Activated CD4-positive, alpha-beta T cell treated with anti-CD3 and anti-CD28 coated beads, Interleukin-2, amount 50 U/mL, for 4 hours (primary cell): ENCODE results near the gene ELL.

Source experiments
- DNase-seq, 2 experiments: peaks; one replicate each; pipeline ENCODE4 v3.0.0-alpha.2; 2020

The ELL gene

GRCh38 chr19:18431351-18432197, 90.3 kb downstream of the ELL start:
- DNase-seq = no peak

GRCh38 chr19:18430417-18431144, 91.3 kb downstream of the ELL start:
- no peak for DNase-seq

GRCh38 chr19:18429717-18430416, 92.0 kb downstream of the ELL start:
- DNase-seq = no peak

- DNase-seq = peak; percentile 56 to 63
Measured at GRCh38 chr19:18428787-18429674, 92.8 kb downstream of the ELL start.

DNA sequence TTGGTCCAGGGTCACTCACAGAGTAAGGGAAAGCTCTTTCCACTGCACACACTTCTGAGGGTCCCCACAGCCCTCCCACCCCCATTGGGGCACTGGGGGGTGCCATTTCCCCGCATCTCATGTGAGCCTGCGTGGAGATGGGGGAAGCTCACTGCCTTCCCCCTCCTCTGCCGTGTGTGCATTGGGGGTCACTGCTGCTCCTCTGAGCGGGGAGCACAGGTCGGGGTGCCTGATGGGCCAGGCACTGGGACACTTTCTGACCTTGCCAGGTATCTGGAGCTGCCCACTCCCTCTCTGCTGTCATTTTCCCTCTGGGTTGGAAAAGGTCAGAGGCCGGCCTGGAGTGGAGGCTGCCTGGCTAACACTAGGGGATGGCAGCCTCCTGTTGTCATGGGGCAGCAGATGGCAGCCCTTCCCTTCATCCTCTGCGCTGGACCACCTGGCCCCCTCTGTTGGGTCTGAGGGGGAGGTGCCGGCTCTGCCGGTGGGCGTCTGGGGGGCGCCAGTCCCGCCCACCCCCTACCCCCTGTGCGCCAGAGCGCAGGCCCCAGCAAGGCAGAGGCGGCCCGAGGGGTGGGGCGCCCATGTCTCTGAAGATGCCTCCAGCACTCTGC, 93.6 kb downstream of the ELL start:
- no peak for DNase-seq

DNA sequence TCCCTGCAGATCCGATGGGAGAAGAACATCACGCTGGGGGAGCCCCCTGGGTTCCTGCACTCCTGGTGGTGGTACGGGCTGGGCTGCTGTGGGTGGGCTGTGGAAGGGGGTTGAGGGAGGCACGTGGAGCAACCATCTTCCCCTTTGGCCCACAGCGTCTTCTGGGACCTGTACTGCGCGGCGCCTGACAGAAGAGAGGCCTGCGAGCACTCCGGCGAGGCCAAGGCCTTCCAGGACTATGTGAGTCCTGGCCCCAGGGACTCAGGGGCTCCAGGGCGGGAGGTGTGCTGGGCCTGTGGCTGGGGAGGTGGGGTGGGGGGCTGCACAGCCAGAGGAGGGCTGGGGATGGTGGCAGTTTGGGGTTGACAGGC, 94.1 kb downstream of the ELL start:
- no peak for DNase-seq

DNA sequence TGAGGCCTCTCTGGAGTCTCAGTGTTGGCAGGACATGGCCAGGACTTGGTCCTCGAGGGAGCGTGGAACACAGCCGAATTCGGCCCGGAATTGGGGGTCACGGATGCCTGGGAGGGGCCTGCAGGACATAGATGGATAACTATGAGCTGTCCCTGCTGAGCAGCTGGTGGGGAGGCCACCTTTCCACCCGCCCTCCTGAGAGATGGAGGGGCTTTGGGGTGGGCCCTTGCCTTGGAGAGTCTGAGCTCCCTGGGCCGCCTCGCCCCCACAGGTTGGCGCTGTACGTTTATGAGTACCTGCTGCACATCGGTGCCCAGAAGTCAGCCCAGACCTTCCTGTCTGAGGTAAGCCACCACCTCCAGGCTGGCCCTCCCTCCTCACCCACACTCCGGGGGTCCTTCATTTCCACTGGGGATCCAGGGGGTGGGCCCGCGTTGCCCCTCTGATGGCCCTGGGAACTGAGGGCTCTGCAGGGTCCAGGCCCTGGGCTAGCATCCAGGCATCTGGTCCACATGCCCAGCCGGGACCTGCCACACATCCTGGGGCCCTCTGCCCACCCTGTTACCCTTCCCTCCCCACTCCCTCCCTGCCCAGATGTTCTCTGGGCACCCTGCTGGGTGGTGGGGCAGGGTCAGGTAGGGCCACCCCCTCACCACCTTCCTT, 94.7 kb downstream of the ELL start:
- no peak for DNase-seq

- DNase-seq = no peak
Measured at GRCh38 chr19:18426416-18426767, 95.5 kb downstream of the ELL start.

DNA sequence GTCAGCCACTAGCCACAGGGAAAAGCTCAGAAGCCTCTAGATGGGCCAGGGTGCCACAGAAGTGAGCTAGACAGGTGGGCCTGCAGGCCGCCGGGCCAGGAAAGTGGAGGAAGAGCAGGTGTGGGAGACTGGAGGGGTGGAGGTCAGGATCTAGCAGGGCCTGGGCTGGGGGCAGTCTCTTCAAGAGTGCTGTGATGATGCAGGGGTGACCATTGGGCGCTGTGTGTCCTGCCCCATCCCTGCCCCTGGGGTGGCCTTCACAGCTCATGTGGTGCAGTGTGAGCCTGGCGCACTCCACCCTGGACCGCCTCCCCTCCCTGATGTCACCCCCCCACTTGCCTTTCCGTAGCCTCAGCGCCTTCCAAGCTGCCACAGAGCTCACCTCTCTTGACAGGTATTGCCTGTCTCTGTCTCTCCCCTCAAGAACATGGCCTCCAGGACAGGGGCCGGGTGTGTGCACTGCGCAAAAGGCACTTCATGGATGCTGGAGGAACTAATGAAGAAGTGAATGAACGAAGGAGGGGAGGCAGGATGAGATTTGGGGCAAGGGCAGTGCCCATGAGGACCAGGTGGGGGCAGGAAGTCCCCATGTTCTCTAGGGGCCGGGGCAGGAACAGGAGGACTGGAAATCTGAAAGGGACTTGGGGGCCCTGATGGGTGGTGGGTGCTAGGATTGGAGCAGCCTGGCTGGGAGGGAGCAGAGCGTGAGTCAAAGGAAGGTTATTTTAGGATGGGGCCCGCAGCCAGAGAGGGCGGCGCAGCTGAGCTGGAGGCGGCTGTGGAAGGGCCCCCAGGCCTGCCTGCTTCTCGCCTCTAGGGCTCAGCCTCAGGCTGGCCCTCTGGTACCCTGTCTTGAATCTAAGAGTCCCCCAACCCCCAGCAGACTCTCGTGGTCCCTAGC, 96.1 kb downstream of the ELL start:
- DNase-seq = no peak

GRCh38 chr19:18424890-18425514, 96.9 kb downstream of the ELL start:
- DNase-seq = no peak

DNA sequence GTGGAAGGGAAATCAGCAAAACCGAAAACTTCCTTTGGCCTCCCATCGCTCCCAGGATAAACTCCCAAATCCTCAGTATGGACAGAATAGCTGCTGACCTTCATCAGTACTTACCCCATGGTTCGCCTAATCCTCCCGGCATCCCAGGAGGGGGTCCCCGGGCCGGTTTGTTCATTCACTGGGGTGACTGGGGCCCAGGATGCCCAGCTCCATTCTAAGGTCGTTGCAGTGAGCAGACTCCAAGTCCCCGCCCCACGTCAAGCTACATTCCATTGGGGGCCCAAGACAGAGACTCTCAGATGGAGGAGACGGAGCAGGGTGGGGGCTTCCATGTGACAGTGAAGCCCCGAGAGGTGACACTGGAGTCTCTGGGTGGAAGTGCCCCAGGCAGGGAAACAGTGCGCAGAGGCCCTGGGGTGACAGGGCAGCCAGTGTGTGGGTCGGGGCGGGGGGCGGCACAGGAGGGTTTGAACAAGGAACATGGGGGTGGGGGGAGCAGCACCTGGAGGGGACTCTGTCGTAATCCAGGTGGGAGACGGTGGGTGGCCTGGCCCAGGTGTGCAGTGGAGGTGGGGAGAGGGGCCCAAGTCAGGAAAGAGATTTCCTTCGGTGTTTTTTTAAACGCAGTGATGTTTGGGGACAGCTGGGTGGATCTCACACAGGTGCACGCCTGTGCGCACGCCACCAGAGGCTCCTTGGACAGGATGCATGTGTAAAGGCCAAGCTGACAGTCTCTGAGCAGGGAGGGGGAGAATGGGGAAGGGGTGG, 97.6 kb downstream of the ELL start:
- DNase-seq = no peak

- no peak for DNase-seq
Measured at GRCh38 chr19:18423258-18424020, 98.4 kb downstream of the ELL start.

- no peak for DNase-seq
Measured at GRCh38 chr19:18422530-18423191, 99.2 kb downstream of the ELL start.

- DNase-seq = no peak
Measured at GRCh38 chr19:18421371-18421959, 100.4 kb downstream of the ELL start.

DNA sequence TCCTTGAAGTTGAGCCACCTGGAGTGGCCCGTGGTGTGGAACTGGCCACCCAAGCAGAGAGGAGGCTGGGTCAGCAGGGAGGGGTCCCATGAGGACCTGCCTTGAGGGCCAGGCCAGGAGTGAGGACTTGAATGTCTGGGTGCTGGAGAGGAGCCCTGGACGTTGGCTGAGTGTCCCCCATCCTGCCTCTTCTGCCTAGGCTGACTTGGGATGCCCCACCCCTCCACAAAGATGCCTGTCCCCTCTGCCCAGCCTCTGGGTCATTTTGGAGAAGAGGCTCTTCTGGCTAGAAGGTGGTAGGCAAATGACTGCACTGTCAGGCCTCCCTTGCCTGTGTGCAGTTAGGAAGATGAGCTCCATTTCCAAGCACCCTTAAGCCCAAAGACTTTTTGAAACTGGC, 100.9 kb downstream of the ELL start:
- no peak for DNase-seq

DNA sequence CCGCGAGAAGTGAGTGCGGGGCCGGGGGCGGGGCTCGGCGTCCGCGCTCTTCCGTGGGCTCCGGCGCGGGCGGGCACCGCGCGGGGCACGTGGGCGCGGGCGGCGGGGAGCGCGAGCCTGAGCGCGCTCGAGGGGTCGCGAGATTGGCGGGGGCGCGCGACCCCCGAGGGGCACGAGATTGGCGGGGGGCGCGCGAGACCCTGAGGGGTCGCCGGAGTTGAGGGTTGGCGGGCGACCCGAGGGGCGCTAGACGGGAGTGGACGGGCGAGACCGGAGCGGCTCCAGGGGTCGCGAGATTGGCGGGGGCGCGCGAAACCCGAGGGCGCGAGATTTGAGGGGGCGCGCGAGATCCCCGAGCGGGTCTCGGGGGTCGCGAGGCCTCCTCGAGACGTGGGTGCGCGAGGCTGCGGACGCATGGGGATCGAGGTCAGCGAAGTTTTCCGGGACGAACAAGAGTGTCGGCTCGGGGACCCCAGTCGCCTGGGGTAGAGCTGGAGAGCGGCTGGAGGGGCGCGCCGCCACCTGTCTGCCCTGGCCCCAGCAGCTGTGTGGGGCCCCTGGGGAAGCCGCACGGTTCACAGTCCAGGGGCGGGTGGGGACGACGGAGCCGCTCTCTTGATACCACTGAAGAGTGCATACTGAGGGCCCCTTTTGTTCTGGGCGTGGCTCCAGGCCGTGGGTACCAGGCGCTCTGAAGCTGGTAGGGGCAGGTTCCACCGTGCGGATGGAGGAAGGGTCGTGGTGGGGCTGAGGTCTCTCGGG, 102.0 kb downstream of the ELL start:
- peak in 1 of 2 experiments; percentile 41 for DNase-seq

- DNase-seq = peak; percentile 48 to 49
Measured at GRCh38 chr19:18419195-18419698, 102.6 kb downstream of the ELL start, which contains the start of gene SSBP4. Gene SSBP4, plus strand, starts transcription at chr19:18419398. Its CDS starts 251 bp downstream, at chr19:18419649.
